ENCODE data around the gene DENND6B. TPM values are rescaled to one million over a fixed set of nuclear protein-coding genes. Genes with fewer than 3 reads are reported as not detected.
"Not testable (repeated sequence)": the region's sequence is repeated elsewhere in the genome, so short reads cannot be mapped to it uniquely, and the experiment has no call there.

The DENND6B gene
- total RNA-seq, 1 experiment from 2014 or later, result 4.5 TPM

- no peak for DNase-seq (ENCODE audit: low spot score)
These were observed 40.0 kb downstream of the DENND6B start for GRCh38 chr22:50286701-50287318.

GRCh38 chr22:50286275-50286674 is 40.5 kb downstream of the DENND6B start:
- DNase-seq (ENCODE audit: low spot score), result no peak

GRCh38 chr22:50285568-50286229 is 41.1 kb downstream of the DENND6B start:
- no peak for DNase-seq (ENCODE audit: low spot score)

GRCh38 chr22:50284479-50284878 is 42.3 kb downstream of the DENND6B start:
- DNase-seq (ENCODE audit: low spot score), result no peak

- no peak for DNase-seq (ENCODE audit: low spot score)
These were observed 43.0 kb downstream of the DENND6B start for GRCh38 chr22:50283821-50284220.

GRCh38 chr22:50282361-50283155 is 44.3 kb downstream of the DENND6B start:
- DNase-seq (ENCODE audit: low spot score), result peak; percentile 89

- DNase-seq (ENCODE audit: low spot score), result peak; percentile 40
These were observed 44.9 kb downstream of the DENND6B start for GRCh38 chr22:50281957-50282356.

- no peak for DNase-seq (ENCODE audit: low spot score)
These were observed 45.4 kb downstream of the DENND6B start for GRCh38 chr22:50281384-50281760.

- DNase-seq (ENCODE audit: low spot score), result no peak
These were observed 46.0 kb downstream of the DENND6B start for GRCh38 chr22:50280708-50281383.

GRCh38 chr22:50280022-50280707 is 46.6 kb downstream of the DENND6B start:
- DNase-seq (ENCODE audit: low spot score), result no peak

- DNase-seq (ENCODE audit: low spot score), result no peak
These were observed 47.7 kb downstream of the DENND6B start for GRCh38 chr22:50278956-50279619.

- no peak for DNase-seq (ENCODE audit: low spot score)
These were observed 48.4 kb downstream of the DENND6B start for GRCh38 chr22:50278461-50278860.

GRCh38 chr22:50277761-50278160 is 49.1 kb downstream of the DENND6B start:
- DNase-seq (ENCODE audit: low spot score), result no peak

- DNase-seq (ENCODE audit: low spot score), result peak; percentile 59
These were observed 50.7 kb downstream of the DENND6B start for GRCh38 chr22:50276143-50276542.

- no peak for DNase-seq (ENCODE audit: low spot score)
These were observed 51.4 kb downstream of the DENND6B start for GRCh38 chr22:50275181-50276055.

GRCh38 chr22:50274771-50275170 is 52.0 kb downstream of the DENND6B start:
- DNase-seq (ENCODE audit: low spot score), result no peak

GRCh38 chr22:50274311-50274710 is 52.5 kb downstream of the DENND6B start:
- no peak for DNase-seq (ENCODE audit: low spot score)

GRCh38 chr22:50273781-50274180 is 53.0 kb downstream of the DENND6B start:
- DNase-seq (ENCODE audit: low spot score), result not testable (repeated sequence)

GRCh38 chr22:50273352-50273751 is 53.5 kb downstream of the DENND6B start:
- DNase-seq (ENCODE audit: low spot score), result not testable (repeated sequence)
